H1 (cell line): ENCODE measurements around the gene TEK. TPM values are rescaled to one million over a fixed set of nuclear protein-coding genes. Genes with fewer than 3 reads are reported as not detected.

ENCODE experiments used
- BACH1 ChIP-seq: IDR thresholded peaks from 2 replicates; pipeline ENCODE4 v1.6.1; 2012; ENCODE audit warnings: low read length, improper control_type of control experiment
- CTBP2 ChIP-seq: IDR thresholded peaks from 2 replicates; pipeline ENCODE4 v1.7.0; 2011; ENCODE audit warnings: borderline replicate concordance, mild to moderate bottlenecking, moderate library complexity, mixed read lengths, low read length; ENCODE audit not compliant: insufficient read depth, insufficient read length
- GABPA ChIP-seq: IDR thresholded peaks from 2 replicates; pipeline ENCODE4 v1.6.1; 2011; ENCODE audit warnings: mild to moderate bottlenecking, low read length, moderate library complexity, borderline replicate concordance; ENCODE audit not compliant: insufficient read depth
- JUN ChIP-seq: IDR thresholded peaks from 2 replicates; pipeline ENCODE4 v1.6.1; 2011; ENCODE audit warnings: low read depth, mild to moderate bottlenecking, improper control_type of control experiment, low read length
- polyA plus RNA-seq, 7 experiments: library from polyadenylated mRNA; depleted of rRNA in 3 of 7; stranded (reverse) in 5 of 7; unstranded in 2 of 7; fragments of >200 nt in 5 of 7; fragments of 200-250 nt in 2 of 7; gene quantifications; 1 replicate in 5 of 7; 2 replicates in 1 of 7; 4 replicates in 1 of 7; pipeline versions ENCODE4 v1.2.1 to v1.2.3, GENCODE V29; 2011 to 2013; ENCODE audit warnings: missing spikeins in 2 of 7, mixed read lengths in 2 of 7
- total RNA-seq: library from RNA; stranded (reverse); fragmentation: NEBNext Ultra II Directional; extraction: Animal tissue kit (Norgen Biotek cat#: 25700); gene quantifications from 2 replicates; pipeline ENCODE4 v1.2.1, GENCODE V29; 2021
- TF ChIP-seq, protein P1 (sequence below), 3 experiments: IDR thresholded peaks; 1 replicate in 2 of 3; 2 replicates in 1 of 3; pipeline versions ENCODE4 v1.5.1 to v1.6.1; 2011; ENCODE audit warnings: low read length in 3 of 3, mild to moderate bottlenecking in 3 of 3, inconsistent platforms in 2 of 3, low read depth in 1 of 3, moderate library complexity in 1 of 3; ENCODE audit not compliant: insufficient read depth in 1 of 3; ENCODE audit errors: control extremely low read depth in 1 of 3

The TEK gene
- total and polyA plus RNA-seq, 2 of the 8 experiments (the other 6 are each of a cell fraction or from before 2014, with no cell fraction given): 11.0 to 35.8 TPM

DNA sequence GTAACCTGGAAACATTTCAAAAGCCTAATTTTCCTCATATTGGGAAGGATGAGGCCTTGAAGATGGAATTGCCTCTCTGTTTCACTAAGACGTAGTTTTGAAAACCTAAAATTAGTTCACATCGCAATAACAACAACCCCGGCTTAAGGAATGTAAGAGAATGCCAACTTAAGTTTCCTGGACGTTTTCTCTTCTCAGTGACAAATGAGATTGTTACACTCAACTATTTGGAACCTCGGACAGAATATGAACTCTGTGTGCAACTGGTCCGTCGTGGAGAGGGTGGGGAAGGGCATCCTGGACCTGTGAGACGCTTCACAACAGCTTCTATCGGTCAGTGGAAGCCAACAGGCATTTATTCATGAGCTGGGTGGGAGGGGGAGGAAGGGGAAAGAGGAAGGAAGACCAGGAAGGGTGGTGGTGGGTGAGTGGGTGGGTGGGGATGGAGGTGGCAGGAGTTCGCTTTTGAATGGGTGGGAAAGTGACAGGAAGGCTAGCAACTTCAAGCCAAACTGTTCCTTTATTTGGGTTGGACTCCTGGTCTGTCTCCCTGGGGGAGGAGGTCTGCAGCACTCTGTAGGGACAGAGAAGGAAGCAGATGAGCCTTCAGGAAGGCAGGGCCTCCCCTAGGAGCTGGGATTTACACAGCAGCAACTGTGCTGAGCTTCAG is 83.4 kb downstream of the TEK start (continued):
- TF ChIP-seq CTBP2: no peak
- TF ChIP-seq, protein P1, sequence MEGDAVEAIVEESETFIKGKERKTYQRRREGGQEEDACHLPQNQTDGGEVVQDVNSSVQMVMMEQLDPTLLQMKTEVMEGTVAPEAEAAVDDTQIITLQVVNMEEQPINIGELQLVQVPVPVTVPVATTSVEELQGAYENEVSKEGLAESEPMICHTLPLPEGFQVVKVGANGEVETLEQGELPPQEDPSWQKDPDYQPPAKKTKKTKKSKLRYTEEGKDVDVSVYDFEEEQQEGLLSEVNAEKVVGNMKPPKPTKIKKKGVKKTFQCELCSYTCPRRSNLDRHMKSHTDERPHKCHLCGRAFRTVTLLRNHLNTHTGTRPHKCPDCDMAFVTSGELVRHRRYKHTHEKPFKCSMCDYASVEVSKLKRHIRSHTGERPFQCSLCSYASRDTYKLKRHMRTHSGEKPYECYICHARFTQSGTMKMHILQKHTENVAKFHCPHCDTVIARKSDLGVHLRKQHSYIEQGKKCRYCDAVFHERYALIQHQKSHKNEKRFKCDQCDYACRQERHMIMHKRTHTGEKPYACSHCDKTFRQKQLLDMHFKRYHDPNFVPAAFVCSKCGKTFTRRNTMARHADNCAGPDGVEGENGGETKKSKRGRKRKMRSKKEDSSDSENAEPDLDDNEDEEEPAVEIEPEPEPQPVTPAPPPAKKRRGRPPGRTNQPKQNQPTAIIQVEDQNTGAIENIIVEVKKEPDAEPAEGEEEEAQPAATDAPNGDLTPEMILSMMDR (IDR thresholded peaks at IDR 0.05; ENCODE audit: control extremely low read depth in 1 of 3, insufficient read depth in 1 of 3, low read depth in 1 of 3, low read length in 3 of 3): no peak
- no peak for TF ChIP-seq JUN
- no peak for TF ChIP-seq GABPA
- no peak for TF ChIP-seq BACH1
- TF ChIP-seq, all 59 proteins: peak for 0
